GM19324 (cell line): Measurements from ENCODE around the gene TPTE2.
"Not testable (repeated sequence)": the region's sequence is repeated elsewhere in the genome, so short reads cannot be mapped to it uniquely, and the experiment has no call there.

Experiments
- ATAC-seq: cut with Tn5 transposase; IDR thresholded peaks from one replicate; pipeline ENCODE4 v1.9.1; 2021; ENCODE audit warnings: mild to moderate bottlenecking, moderate library complexity; ENCODE audit not compliant: unreplicated experiment, low FRiP score

TPTE2 gene

DNA sequence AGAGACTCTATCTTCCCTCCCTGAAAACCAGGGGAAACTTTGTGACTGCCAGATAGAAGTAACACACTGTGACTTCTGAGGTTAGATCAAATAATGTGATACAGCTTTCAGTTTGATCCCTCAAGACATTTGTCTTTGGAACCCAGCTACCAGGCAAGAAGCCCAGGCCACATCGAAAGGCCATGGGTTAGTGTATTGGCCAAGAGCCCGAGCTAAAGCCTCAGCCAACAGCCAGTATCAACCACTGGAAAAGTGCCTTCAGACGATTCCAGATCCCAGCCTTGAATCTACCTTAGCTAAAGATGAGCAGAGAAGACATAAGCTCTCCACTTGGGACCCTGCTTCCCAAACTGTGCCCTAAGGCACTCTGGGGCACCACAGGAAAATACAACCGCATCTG, 10.9 kb upstream of the TPTE2 start:
- no peak for ATAC-seq

DNA sequence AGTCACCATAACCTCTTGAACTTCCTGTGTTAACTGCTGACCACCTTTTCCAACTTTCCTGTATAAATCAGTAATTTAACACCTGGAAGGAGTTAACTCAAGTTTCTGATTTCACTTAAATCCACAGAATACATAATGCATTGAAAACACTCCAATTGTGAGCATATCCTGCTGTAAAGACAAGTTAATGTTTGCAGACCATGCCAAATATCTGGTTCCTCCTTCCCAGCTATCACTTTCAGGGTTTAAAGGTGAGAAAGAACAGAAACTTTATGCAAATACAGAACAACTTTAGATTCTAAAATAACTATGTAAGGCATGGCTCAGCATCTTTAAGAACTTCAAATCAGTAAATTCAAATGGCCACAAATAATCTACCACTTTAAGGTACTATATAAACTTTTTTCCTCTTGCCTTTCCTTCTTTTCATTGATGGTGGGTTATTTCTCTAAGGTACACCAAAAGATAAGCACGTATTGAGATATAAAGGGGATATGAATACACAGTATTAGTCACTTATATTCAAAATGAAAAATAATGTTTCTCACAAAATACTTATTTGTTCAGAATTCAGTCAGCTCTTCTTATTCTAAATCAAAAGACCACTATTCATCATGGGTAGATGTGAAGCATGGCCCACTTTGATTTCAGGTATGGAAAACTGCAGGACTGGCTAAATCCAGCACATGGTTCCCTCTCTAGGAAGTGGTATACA, 6.6 kb upstream of the TPTE2 start:
- peak; percentile 72 for ATAC-seq

DNA sequence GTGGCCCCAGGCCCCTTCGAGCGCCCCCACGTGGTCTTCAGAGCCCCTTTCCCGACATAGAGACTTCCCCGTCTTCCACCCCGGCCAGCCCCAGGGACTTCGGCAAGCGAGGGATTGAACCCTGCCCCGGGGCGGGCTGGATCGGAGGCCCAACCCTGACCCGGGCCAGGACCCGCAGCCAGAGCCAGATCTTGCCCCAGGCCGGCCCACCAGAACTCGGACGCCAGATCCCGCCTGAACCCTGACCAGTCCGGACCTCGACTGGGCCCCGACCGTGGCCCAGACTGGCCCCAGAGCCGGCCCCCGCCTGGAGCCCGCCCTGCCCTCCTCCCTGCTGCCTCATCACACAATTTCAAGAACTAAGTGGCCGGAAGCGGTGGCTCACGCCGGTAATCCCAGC, 253 bp upstream of the TPTE2 start:
- no peak for ATAC-seq

- not testable (repeated sequence) for ATAC-seq
Observed at GRCh38 chr13:19560672-19561071, 660 bp downstream of the TPTE2 start.

DNA sequence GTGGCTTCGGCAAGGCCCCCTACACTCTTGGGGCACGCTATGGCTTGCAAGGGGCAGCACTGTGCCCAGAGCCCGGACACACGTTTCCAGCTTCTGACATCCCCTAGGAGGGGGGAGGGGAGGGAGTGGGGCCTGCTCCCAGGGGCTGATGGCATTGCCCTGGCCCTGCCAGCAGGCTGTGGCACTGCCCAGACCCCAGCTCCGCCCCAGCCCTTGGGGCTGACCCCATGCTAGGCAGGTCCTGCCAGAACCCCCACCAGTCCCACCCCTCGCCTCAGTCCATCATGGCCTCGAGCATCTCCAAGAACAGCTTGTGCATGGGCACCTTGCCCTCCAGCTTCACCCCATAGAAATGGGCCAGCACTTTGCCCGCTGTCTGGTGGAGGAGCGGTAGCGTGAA, 1.6 kb downstream of the TPTE2 start:
- not testable (repeated sequence) for ATAC-seq

DNA sequence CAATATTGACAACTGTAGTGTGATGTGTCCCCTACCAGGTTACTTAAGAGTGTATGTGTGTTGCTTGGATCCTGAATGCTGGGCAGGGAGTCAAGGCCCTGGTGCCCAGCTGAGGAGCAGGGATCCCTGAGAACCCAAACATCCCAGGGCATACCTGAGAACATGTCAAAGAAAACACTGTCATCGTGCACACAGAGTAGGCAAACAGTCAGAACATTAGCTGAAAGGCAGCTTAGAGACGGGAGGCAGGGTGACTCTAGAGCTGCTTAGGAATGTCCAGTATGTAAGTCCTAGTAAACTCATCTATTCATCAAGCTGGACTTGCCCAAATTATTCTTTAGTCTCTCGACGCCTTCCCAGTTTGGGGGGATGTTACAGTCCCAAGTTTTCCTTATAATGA, 4.0 kb downstream of the TPTE2 start:
- not testable (repeated sequence) for ATAC-seq

GRCh38 chr13:19549245-19549644, 12.1 kb downstream of the TPTE2 start:
- ATAC-seq, result not testable (repeated sequence)

GRCh38 chr13:19525634-19526033, 35.7 kb downstream of the TPTE2 start:
- peak; percentile 75 for ATAC-seq

DNA sequence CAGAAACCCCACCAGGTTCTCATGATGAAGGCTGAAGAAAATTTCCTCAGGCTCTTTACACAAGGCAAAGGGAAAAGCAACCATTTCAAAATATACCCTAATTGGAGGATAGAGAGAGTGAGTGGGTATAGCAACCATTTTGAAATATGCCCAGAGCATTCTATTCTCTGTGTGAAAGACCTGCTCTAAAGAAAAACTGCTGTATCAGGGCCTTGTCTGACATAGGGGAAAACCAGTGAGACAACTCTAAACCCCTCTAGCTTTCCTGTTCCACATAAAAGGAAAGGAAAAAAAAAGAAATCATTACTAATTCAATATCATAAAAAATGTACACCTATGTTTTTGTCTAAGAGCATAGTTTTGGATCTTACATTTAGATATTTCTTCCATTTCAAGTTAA, 42.3 kb downstream of the TPTE2 start:
- ATAC-seq, result no peak

DNA sequence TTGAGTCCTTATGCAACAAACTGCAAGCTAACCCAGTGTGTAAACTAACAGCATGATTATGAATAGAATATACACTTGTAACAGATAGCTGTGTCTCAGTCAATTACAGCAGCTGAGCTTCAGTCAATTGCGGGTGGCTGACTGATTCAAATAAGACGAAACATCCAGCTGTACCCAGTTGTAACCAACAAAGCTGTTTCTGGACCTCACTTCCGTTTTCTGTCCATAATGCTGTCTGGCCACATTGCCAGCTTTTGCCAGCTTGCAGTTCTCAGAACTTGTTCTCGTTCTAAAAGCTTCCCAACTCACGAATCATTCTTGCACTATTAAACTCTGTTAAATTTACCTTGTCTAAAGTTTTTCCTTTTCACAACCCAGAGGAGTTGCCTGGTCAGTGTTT, 53.7 kb downstream of the TPTE2 start:
- ATAC-seq, result peak; percentile 57

- ATAC-seq, result not testable (repeated sequence)
Observed at GRCh38 chr13:19460126-19460525, 101.2 kb downstream of the TPTE2 start.

DNA sequence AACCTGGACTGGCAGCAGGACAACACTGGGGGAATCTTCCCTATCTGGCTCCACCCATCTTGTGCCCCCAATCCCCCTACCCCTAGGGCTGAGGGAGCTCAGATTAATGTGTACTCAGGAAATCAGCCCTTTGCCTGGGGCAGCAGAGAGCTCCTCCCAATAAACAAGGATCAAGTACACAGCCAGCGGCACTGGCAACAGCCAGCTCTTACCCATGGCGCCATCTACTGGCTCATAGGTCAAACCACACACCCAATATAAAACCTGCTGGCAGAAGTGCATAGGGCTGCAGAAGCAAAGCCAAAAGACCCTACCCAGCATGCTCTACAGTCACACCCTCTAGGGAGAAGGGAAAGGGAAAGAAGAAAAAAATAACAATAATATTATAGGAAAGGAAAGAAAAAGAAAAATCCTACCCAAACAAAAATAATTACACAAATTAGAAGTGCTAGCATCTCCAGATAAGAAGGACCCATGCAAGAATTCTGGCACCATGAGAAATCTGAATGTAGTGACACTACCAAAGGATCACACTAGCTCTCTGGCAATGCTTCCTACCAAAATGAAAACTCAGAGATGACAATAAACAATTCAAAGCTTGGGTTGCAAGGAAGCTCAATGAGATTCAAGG, 122.2 kb downstream of the TPTE2 start:
- not testable (repeated sequence) for ATAC-seq

- ATAC-seq, result not testable (repeated sequence)
Observed at GRCh38 chr13:19437780-19438179, 123.6 kb downstream of the TPTE2 start.

- ATAC-seq, result not testable (repeated sequence)
Observed at GRCh38 chr13:19422236-19422635, 139.1 kb downstream of the TPTE2 start.

GRCh38 chr13:19412494-19412893, 148.8 kb downstream of the TPTE2 start:
- not testable (repeated sequence) for ATAC-seq

- not testable (repeated sequence) for ATAC-seq
Observed at GRCh38 chr13:19382746-19383511, 178.4 kb downstream of the TPTE2 start.

DNA sequence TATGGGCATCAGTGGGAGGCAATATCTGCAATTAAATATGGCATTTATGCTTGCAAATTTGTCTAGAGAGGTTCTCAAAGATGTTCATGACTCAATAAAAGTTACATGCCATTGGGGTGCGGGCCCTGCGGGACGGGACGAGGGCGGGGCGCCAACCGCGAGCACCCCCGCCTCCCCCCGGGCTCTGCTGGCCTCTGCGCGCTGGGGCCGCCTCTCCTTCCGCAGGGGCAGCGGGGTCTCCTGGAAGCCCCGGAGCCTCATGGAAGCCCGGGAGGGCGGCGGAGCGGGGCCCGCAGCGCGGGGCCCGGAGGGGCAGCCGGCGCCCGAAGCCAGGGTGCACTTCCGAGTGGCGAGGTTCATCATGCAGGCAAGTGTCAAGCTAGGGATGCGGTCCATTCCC, 179.2 kb downstream of the TPTE2 start:
- no peak for ATAC-seq
